Heart right ventricle (tissue), 16 donors: ENCODE measurements around the gene PLB1. TPM values are rescaled to one million over a fixed set of nuclear protein-coding genes. Genes with fewer than 3 reads are reported as not detected.

ENCODE experiments used
- ATAC-seq, 8 donors: fragments of 200-7000 bp; cut with Tn5 transposase; one replicate each; pipeline ENCODE4 v1.9.1; 2020; ENCODE audit warnings: mild to moderate bottlenecking in 8 of 8, moderate library complexity in 8 of 8, moderate number of reproducible peaks in 1 of 8
- DNase-seq, 2 donors: peaks; one replicate each; pipeline ENCODE4 v3.0.0-alpha.2; 2020
- H3K27ac ChIP-seq, 10 donors: fragments of 200-600 bp; sonication (generic) in 2 of 10; one replicate each; pipeline versions ENCODE4 v1.5.0 to v1.8.0; 2020 to 2022; ENCODE audit warnings: mild to moderate bottlenecking in 3 of 10
- H3K27me3 ChIP-seq, 7 donors: fragments of 200-600 bp; one replicate each; pipeline ENCODE4 v1.8.0; 2021 to 2022; ENCODE audit warnings: mild to moderate bottlenecking in 2 of 7
- H3K36me3 ChIP-seq, 9 donors: fragments of 200-600 bp; sonication (generic) in 1 of 9; one replicate each; pipeline versions ENCODE4 v1.5.0 to v1.8.0; 2020 to 2022; ENCODE audit warnings: mild to moderate bottlenecking in 2 of 9
- H3K4me1 ChIP-seq, 9 donors: fragments of 200-600 bp; sonication (generic) in 1 of 9; one replicate each; pipeline versions ENCODE4 v1.5.0 to v1.8.0; 2020 to 2022; ENCODE audit warnings: mild to moderate bottlenecking in 4 of 9
- H3K4me3 ChIP-seq, 10 donors: fragments of 200-600 bp; sonication (generic) in 2 of 10; one replicate each; pipeline versions ENCODE4 v1.5.0 to v1.8.0; 2020 to 2022; ENCODE audit warnings: mild to moderate bottlenecking in 7 of 10, moderate library complexity in 2 of 10
- H3K9me3 ChIP-seq, 11 donors: fragments of 200-600 bp in 10 of 11; sonication (generic) in 2 of 11; one replicate each; pipeline versions ENCODE4 v1.5.0 to v1.8.0; 2013 to 2022; ENCODE audit warnings: mild to moderate bottlenecking in 2 of 11, control low read depth in 1 of 11, moderate library complexity in 1 of 11
- CTCF ChIP-seq, 9 donors: fragments of 200-600 bp; sonication (generic) in 2 of 9; IDR thresholded peaks; one replicate each; pipeline versions ENCODE4 v1.5.0 to v1.8.0; 2021 to 2022; ENCODE audit warnings: antibody characterized with exemption in 9 of 9, mild to moderate bottlenecking in 5 of 9, moderate library complexity in 1 of 9
- WGBS, 2 donors: extraction: QIAGEN DNeasy Blood & Tissue Kit; methylation state at CpG; one replicate each; pipeline ENCODE4 v1.1.7; 2013; ENCODE audit warnings: inconsistent platforms in 1 of 2; 5-methylcytosine and 5-hydroxymethylcytosine counted together
- intact Hi-C, 10 donors: fragments of 100-400 bp; cut with DNase I; formaldehyde crosslinking; loops; one replicate each; pipeline versions ENCODE4 v1.11.1 to v1.14.2; 2022
- polyA plus RNA-seq, 2 donors: library from polyadenylated mRNA; stranded (reverse); fragments of 200-250 nt; gene quantifications; one replicate each; pipeline ENCODE4 v1.2.3, GENCODE V29; 2013
- total RNA-seq, 10 donors: library from RNA; stranded (reverse); fragmentation: NEBNext Ultra II Directional in 3 of 10; extraction: Animal tissue kit (Norgen Biotek cat#: 25700) in 3 of 10; gene quantifications; one replicate each; pipeline versions ENCODE4 v1.2.1 to v1.2.4, GENCODE V29; 2021 to 2023
- donor health status: Arrhythmogenic right ventricular cardiomyopathy.
- donor health status: ischemic (EF 13 %, LVEDD 7.1; RV severe dilation, severe dysfunction).
- donor health status: healthy with polysubstance abuse.
- donor health status: DM: no; HTN: yes; CAD: no.
- donor health status: DM: no; HTN: no; CAD: no.
- donor health status: ischemic (EF 25% LVEDD 6.9; RV normal size, moderate dysfunction).
- donor health status: ischemic (EF 25% LVEDD 5.7; RV mildly dilated, moderate dysfunction).
- donor health status: healthy.
- donor health status: DM: yes; HTN: yes; CAD: no.
- donor health status: Ischemic cardiomyopathy.
- donor health status: ischemic (EF 35%, LVEDD 5.7; RV mildly dilated, moderate dysfunction).
- donor health status: nonischemic (EF 11% LVEDD 7.7; RV severe dilation, severe dysfunction).
- donor health status: DM: yes; HTN: yes; CAD: no.
- donor health status: PGD.
- donor health status: ischemic (EF 29% LVEDD 5.4; RV normal size, mild dysfunction).
- donor health status: nonischemic (EF 23%, LVEDD 6.1; RV moderate dilation, normal function).

Gene PLB1
- total and polyA plus RNA-seq, 12 donors, result 0.34 to 6.1 (median 1.4) TPM

- WGBS, 2 donors, result 90 to 94% methylated on average over 6 of the region's 6 CpGs
- Histone ChIP-seq H3K4me1 (no peaks in the 10 kb centered on the region), H3K4me3 (no peak overlapping the region), H3K27ac (no peak overlapping the region), H3K36me3 (no peaks in the 10 kb centered on the region), H3K9me3 (no peaks in the 10 kb centered on the region), H3K27me3 (no peaks in the 10 kb centered on the region)
- DNase-seq, result no peak
- intact Hi-C loops, result no loop called here
- ATAC-seq, result no peak
- no peak for TF ChIP-seq CTCF (IDR thresholded peaks at IDR 0.05)
Measured at GRCh38 chr2:28493636-28494035, 2.2 kb upstream of the PLB1 start.

GRCh38 chr2:28496781-28497180 lies 921 bp downstream of the PLB1 start:
- TF ChIP-seq CTCF (IDR thresholded peaks at IDR 0.05), result no peak

GRCh38 chr2:28497206-28497605 lies 1.3 kb downstream of the PLB1 start:
- intact Hi-C loops, result no loop called here
- Histone ChIP-seq H3K36me3 (no peaks in the 10 kb centered on the region), H3K27ac (no peak overlapping the region), H3K27me3 (no peaks in the 10 kb centered on the region), H3K4me1 (no peaks in the 10 kb centered on the region), H3K9me3 (no peaks in the 10 kb centered on the region), H3K4me3 (no peak overlapping the region)
- DNase-seq, result no peak
- no peak for ATAC-seq
- no peak for TF ChIP-seq CTCF (IDR thresholded peaks at IDR 0.05)
- WGBS, 2 donors, result 71 to 79% methylated on average over 3 of the region's 3 CpGs

More at GRCh38 chr2:28496781-28497180, 921 bp downstream of the PLB1 start:
- no peaks in the 10 kb centered on the region for H3K27me3 ChIP-seq
- ATAC-seq (no peak), DNase-seq (no peak)
- no peaks in the 10 kb centered on the region for H3K4me1 ChIP-seq
- H3K4me3 ChIP-seq, result no peak overlapping the region
- 61 to 77% methylated on average over 4 of the region's 4 CpGs for WGBS, 2 donors
- no peaks in the 10 kb centered on the region for H3K9me3 ChIP-seq
- intact Hi-C loops, result no loop called here
- no peaks in the 10 kb centered on the region for H3K36me3 ChIP-seq
- no peak overlapping the region for H3K27ac ChIP-seq

- 67 to 73% methylated on average over 5 of the region's 5 CpGs for WGBS, 2 donors
- no peak for ATAC-seq
Measured at GRCh38 chr2:28499282-28499681, 3.4 kb downstream of the PLB1 start.

More at GRCh38 chr2:28499282-28499681, 3.4 kb downstream of the PLB1 start:
- Histone ChIP-seq H3K27ac (no peak overlapping the region), H3K36me3 (no peaks in the 10 kb centered on the region), H3K27me3 (no peaks in the 10 kb centered on the region), H3K4me3 (no peak overlapping the region), H3K9me3 (no peaks in the 10 kb centered on the region), H3K4me1 (no peaks in the 10 kb centered on the region)
- DNase-seq, result no peak
- intact Hi-C loops, result no loop called here
- no peak for TF ChIP-seq CTCF (IDR thresholded peaks at IDR 0.05)
